ENCODE measurements around the gene B9D2.

Gene B9D2

DNA sequence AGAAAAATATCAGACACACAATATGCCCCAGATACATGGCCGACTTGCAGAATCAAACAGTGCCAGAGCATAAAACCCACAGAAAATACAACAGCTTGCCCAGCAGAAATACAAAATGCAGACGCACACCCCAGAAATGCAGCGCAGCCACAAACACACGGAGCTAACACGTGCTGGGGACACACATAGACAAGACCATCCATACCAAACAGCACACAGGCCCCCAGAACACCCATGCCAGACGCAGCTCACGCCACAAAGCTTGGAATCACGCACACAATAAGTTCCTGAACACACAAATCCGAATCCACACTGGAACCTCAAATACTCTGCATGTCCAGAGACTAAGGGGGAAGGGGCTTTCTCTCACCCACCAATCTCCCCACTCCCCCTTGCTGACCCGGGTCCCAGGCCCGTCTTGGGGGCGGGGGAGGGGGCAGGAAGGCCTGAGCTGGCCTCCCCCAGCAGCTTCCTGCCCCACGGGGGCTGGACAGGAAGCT, 36.8 kb downstream of the B9D2 start:
- DNase-seq (ENCODE audit: low read depth): no peak

DNA sequence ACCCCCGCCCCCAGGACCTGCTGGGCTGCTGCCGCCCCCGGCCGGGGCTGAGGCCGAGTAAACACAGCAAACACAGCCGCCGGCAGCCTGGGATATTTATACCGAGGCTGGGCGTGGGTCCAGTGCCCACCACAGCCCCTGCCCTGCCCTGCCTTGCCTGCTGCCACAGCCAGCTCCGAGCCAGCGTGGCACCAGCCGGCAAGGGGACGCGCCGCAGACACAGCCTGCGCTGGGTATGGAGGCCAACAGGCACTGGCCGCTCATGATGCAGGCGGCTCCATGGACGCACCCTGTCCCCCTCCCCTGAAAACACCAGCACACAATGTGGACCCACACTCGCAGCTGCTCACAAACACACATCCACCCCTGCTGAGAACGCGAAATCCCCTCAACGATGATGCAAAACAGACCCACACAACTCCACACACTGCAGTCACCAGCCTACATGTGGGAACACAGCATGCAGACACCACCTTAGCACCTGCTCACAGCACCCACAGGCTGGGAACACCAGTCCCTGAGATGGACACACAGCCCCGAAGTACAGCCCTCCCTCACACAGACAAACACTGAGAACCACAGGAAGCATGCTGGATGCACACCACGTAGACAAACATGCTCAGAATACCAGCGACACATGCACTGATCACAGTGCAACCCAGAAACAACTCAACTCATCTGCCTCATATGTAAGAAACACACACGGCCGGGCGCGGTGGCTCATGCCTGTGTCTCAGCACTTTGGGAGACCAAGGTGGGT, 37.8 kb downstream of the B9D2 start:
- peak; percentile 75 for DNase-seq (ENCODE audit: low read depth)

GRCh38 chr19:41325640-41325946, 38.4 kb downstream of the B9D2 start:
- DNase-seq (ENCODE audit: low read depth): no peak

DNA sequence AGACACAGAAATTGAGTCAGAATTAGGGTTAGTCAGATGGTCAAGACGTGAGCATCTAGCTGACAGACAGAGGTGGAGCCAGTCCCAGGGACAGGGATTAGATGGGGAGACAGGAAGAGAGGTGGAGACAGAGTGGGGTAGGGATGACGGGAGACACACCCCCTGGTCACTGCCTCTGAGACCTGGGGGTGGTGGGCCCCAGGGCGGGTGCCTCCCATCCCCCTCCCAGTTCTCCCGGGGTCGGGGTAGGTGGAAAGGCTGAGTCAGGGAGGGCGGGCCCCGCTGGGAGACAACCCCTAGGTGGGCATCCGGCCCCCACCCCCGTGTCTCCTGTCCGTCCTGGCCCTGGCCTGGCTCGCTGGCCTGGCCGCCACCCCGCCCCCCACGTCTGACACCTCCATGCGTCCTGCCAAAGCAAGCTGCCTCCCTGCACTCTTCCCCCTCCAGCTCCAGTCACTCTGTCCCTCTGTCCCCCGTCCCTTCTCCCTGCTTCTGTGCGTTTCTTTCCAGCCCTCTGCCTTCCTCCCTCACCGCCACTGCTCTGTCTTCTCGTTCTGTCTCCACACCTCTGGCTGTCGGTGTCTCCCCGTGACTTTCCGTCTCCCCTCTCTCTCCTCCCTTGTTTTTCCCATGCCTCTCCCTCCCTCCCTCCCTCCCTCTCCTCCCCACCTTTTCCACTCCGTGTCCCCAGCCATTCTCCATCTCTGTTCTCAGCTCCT, 38.9 kb downstream of the B9D2 start:
- DNase-seq (ENCODE audit: low read depth): peak; percentile 83

DNA sequence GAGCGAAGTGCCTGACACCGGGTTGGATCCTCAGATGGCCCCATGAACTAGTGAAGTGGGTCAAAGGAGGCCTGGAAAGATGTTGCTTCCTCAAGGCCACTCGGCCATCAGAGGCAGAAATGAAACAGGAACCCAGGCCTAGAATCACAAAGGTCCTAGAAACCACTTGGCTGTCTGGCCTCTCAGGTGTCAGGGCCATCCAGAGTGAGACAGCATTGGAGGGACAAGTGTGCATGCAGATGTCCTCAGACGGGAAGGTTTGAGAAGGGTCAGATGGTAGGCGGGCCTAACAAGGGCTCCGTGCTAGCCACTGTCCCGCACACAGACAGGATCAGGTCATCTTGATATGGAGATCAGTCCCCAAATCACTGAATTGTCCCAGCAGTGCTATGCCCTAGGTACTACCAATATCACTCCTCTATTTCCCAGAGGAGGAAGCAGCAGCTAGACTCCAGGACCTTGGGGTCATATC, 39.7 kb downstream of the B9D2 start:
- DNase-seq (ENCODE audit: low read depth): no peak

- DNase-seq (ENCODE audit: low read depth): peak; percentile 97
These were observed 40.4 kb downstream of the B9D2 start for GRCh38 chr19:41323430-41324125.

- DNase-seq (ENCODE audit: low read depth): peak; percentile 79
These were observed 40.9 kb downstream of the B9D2 start for GRCh38 chr19:41323023-41323422.

- no peak for DNase-seq (ENCODE audit: low read depth)
These were observed 41.5 kb downstream of the B9D2 start for GRCh38 chr19:41322451-41322850.

GRCh38 chr19:41321600-41322270, 42.2 kb downstream of the B9D2 start:
- DNase-seq (ENCODE audit: low read depth): peak; percentile 75

DNA sequence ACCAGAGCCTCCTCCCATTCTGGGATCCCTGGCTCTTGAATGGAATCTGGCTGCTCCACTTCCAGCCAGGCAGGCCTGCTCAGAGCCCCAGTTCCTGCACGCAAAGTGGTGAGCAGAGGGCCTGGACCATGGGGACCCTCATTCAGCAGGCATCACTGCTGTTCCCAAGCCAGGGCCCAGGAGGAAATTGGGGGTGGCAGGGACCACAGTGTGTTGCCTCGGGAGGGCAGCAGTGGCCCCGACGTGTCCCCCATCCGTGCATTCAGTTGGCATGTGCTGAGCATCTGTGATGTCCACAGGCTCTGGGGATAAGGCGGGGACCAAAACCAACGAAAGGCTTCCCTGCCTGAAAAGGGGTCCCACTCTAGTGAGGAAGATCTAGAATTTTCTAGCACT, 42.7 kb downstream of the B9D2 start:
- no peak for DNase-seq (ENCODE audit: low read depth)

DNA sequence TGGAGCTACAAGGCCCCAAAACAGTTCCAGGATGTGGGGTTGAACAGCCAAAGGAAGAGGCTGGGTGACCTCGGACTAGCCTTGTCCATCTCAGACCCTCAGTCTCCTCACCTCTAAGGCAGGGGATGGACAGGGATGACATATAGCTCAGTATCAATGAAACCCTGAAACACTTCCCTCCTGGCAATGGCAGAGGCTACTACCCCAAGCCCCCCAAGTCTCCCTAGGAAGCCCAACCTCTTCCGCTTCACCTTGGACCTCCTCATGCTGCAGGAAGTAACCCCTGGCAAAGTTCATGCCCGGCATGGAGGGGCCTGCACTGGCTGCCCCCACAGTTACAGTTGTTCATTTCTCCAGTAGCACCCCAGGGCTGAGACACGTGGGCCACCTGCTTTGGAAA, 43.4 kb downstream of the B9D2 start:
- DNase-seq (ENCODE audit: low read depth): no peak

- no peak for DNase-seq (ENCODE audit: low read depth)
These were observed 43.8 kb downstream of the B9D2 start for GRCh38 chr19:41320185-41320518.

DNA sequence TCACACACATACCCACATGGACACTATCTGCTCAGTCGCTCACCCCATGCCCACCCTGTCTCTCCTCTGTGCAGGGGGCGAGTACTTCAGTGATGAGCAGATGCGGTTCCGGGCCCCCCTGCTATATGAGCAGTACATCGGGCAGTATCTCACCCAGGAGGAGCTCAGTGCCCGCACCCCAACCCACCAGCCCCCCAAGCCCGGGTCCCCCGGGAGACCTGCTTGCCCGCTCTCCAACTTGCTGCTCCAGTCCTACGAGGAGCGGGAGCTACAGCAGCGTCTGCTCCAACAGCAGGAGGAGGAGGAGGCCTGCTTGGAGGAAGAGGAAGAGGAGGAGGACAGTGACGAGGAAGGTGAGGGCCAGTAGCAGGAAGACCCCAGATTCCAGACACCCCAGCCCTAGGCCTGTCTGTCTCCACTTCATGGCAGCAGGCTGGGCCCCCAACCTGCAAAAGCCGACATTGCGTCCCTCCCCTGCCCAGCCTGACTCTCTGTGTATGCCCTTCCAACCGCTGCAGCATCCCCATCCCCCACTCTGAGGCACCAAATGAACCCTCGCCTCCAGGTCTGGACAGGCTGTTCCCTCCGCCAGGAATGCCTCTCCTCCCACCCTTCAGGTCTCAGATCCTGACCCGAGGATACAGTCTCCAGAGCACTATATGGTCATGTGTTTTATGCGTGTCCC, 44.3 kb downstream of the B9D2 start:
- peak; percentile 38 for DNase-seq (ENCODE audit: low read depth)

DNA sequence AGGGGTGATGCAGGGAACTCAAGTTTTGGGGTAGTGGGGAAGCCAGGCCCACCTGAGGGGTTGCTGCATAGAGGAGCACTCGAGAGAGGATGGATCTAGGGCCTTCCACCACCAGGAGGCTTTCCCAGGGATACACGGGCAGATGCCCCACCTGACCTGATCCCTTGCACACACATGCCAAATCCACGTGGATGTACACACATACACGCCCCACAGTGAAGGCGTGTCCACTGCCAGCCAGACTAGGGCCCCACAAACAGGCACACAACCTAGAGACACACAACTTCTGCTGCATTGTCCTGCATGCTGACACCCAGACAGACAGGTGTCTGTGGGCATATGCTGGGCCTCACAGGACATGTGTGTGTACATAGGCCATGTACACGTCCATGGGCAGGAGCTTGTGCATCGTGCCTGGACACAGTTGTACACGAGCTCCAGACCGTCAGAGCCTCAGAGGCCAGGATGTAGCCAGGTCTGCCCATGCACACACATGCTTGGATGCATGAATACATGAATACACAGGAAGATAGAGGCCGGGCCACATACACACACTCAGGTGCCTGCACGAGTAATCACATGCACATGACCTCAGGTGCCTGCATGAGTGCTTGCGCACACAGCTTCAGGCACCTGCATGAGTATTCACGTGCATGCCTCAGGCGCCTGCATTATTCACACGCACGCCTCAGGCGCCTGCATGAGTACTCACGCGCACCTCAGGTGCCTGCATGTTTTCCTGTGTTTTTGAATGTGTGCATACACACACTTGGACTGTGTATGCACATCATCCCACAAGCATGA, 45.1 kb downstream of the B9D2 start:
- no peak for DNase-seq (ENCODE audit: low read depth)

DNA sequence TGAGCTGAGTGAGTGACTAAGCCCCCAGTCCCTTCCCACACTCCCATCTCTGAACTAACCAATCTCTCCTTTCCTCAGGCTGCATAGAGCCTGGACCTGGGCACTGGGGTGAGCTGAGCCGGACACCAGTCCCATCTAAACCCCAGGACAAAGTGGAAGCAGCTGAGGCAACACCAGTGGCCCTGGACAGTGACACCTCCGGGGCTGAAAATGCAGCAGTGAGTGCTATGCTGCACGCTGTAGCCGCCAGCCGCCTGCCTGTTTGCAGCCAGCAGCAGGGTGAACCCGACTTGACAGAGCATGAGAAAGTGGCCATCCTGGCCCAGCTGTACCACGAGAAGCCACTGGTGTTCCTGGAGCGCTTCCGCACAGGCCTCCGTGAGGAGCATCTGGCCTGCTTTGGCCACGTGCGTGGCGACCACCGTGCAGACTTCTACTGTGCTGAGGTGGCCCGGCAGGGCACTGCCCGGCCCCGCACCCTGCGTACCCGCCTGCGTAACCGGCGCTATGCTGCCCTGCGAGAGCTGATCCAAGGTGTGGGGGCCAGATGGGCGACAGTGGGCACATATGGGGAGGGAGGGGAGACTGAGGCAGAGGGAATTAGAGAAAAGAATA, 47.5 kb downstream of the B9D2 start:
- no peak for DNase-seq (ENCODE audit: low read depth)

GRCh38 chr19:41311613-41312012, 52.3 kb downstream of the B9D2 start:
- DNase-seq (ENCODE audit: low read depth): no peak

DNA sequence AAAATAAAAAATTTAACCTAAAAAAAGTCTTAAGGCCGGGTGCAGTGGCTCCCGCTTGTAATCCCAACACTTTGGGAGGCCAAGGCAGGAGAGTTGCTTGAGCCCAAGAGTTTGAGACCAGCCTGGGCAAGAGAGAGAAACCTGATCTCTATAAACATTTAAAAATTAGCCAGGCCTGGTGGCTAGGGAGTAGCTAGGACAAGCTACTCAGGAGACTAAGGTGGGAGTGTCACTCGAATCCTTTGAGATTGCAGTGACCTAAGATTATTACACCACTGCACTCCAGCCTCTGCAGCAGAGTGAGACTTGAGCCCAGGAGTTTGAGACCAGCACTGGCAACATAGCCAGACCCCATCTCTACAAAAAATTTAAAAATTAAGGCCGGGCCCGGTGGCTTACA, 52.9 kb downstream of the B9D2 start:
- DNase-seq (ENCODE audit: low read depth): no peak

- DNase-seq (ENCODE audit: low read depth): peak; percentile 82
These were observed 53.7 kb downstream of the B9D2 start, which contains the start of gene CCDC97 for GRCh38 chr19:41310033-41310831. CCDC97 (plus strand) TSS chr19:41310172; CDS start chr19:41310311, 139 bp downstream.

- DNase-seq (ENCODE audit: low read depth): no peak
These were observed 54.5 kb downstream of the B9D2 start for GRCh38 chr19:41309180-41310032.

Measured in amniotic epithelial cell (primary cell).